Raji (cell line): ENCODE measurements around the gene SNAP91.

Experiments
- POLR2A ChIP-seq: IDR thresholded peaks from 2 replicates; pipeline ENCODE4 v1.6.1; 2011; ENCODE audit warnings: low read depth, low read length, control low read depth; ENCODE audit not compliant: insufficient read depth

SNAP91 gene, protein sequence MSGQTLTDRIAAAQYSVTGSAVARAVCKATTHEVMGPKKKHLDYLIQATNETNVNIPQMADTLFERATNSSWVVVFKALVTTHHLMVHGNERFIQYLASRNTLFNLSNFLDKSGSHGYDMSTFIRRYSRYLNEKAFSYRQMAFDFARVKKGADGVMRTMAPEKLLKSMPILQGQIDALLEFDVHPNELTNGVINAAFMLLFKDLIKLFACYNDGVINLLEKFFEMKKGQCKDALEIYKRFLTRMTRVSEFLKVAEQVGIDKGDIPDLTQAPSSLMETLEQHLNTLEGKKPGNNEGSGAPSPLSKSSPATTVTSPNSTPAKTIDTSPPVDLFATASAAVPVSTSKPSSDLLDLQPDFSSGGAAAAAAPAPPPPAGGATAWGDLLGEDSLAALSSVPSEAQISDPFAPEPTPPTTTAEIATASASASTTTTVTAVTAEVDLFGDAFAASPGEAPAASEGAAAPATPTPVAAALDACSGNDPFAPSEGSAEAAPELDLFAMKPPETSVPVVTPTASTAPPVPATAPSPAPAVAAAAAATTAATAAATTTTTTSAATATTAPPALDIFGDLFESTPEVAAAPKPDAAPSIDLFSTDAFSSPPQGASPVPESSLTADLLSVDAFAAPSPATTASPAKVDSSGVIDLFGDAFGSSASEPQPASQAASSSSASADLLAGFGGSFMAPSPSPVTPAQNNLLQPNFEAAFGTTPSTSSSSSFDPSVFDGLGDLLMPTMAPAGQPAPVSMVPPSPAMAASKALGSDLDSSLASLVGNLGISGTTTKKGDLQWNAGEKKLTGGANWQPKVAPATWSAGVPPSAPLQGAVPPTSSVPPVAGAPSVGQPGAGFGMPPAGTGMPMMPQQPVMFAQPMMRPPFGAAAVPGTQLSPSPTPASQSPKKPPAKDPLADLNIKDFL

DNA sequence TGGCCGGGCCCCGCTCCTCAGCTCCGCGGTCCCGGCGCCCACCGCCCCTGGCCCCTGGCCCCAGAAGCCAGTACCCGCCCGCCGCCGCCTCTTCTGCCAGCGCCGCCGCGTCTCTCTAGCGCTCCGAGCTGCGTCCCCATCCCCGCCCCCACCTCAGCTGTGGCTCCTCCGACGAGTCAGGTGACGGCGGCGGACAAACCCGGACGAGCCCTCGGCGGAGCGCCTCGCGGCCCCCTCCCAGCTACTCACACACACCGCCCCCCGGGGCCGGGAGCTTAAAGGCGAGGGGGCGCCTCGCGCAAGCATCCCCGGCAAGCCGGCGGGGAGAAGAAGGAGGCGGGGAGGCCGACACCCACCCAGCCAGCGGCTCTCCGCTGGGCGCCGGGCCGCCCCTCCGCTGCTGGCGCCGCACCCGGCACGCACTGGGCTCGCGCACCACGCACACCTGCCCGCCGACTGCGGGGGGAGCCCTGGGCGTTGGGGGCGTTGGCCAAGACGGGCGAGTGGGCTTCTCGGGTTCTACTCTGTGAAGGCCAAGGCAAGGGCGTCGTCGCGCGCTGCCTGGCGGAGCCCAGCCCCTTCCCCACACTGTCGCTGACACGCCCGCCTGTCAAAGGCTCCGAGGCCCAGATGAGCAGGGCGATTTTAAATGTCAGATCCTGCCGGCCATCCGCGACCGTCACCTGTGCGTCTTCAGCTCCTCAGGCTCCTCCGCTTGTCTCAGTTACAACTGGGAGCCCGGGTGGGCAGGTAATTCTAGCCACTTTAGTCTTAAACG, at the start of gene SNAP91:
SNAP91 (minus strand) TSS at position 132 of the 778 bp plus-strand sequence. CDS start 1,174 bp downstream, outside the sequence.
- no peak for TF ChIP-seq POLR2A

- no peak for TF ChIP-seq POLR2A
Observed at GRCh38 chr6:83758533-83758932, 49.6 kb upstream of the SNAP91 start.

GRCh38 chr6:83757021-83757420, 48.1 kb upstream of the SNAP91 start:
- TF ChIP-seq POLR2A, result no peak

GRCh38 chr6:83756565-83756964, 47.7 kb upstream of the SNAP91 start:
- TF ChIP-seq POLR2A, result no peak

- TF ChIP-seq POLR2A, result no peak
Observed at GRCh38 chr6:83741089-83741488, 32.2 kb upstream of the SNAP91 start.

DNA sequence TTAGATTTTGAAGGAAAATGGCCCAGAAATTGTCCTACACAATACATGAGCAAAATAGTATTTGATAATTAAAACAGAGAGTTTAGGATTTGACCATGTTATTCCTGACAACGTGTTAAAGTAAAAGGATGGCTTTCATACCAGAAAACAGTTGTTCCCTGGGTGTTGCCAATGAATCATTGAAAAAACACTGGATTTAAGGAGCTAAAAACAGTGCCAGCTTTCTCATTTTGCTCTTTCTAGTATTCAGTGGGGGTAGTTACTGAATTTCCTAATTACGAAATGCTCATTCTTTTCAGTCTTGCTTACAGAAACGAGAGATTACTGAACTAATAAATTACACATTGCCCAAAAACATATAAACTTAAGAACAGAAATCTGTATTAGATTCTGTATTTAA, 26.6 kb upstream of the SNAP91 start:
- TF ChIP-seq POLR2A, result no peak

- no peak for TF ChIP-seq POLR2A
Observed at GRCh38 chr6:83729871-83730270, 21.0 kb upstream of the SNAP91 start.

DNA sequence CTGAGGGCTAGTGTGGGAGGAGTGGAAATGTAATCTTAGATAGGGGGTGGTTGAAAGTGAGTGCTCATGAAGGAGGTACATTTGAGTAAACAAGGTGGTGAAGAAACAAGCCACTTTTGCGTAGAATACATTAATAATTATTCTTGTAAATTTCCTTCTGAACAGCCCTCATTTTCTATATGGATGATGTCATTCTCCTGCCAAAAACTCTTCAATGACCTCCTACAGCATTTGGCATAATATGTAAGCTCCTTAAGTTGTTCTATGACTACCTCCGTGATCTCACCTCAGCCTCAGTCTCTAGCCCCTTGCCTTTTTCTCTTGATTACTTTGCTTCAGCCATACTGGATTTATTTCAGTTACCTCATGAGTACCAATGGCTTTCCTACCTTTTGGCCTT, 14.0 kb upstream of the SNAP91 start:
- TF ChIP-seq POLR2A, result no peak

DNA sequence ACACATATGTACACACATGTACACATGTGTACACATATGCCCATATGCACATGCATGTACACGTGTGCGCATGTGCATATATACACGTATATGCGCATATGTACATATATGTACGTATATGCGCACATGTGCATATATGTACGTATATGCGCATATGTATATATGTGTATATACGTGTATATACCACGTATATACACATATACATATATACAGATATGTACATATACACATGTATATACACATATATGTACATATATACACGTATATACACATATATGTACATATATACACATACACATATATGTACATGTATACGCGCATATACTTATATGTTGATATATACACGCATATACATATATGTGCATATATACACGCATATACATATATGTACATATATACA, 8.9 kb upstream of the SNAP91 start:
- no peak for TF ChIP-seq POLR2A

DNA sequence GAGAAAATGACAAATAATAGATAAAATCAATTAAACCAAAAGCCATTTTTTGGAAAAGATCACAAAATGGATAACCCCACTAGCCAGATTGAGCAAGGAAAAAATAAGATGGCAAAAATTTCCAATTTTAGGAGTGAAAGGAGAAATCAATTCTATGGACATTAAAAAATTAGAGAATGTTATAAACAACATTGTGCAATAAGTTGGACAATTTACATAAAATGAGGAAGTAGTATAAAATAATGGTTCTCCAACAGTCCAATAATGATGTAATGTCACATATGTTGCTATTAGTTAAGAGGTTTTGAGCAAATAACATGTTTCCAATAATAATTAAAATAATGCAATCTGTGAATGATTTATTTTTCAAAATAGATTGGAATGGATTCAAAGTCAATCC, 3.1 kb upstream of the SNAP91 start:
- no peak for TF ChIP-seq POLR2A

DNA sequence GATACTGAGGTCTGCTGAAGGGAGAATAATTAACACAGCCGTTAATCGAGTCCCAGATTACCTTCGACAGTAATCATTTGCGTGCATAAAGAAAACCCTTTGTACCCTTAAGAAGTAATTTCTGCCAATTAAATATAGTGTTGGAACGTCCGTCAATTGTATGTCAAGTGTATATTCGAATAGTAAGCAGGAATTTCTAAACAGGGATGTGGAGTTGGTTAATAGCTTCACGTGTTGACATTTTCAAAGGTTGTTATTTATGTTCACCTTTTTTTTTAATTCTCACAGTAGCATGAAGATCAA, 798 bp upstream of the SNAP91 start:
- no peak for TF ChIP-seq POLR2A

GRCh38 chr6:83708546-83708969, 343 bp downstream of the SNAP91 start:
- no peak for TF ChIP-seq POLR2A

- TF ChIP-seq POLR2A, result no peak
Observed at GRCh38 chr6:83707829-83708545, 914 bp downstream of the SNAP91 start.

DNA sequence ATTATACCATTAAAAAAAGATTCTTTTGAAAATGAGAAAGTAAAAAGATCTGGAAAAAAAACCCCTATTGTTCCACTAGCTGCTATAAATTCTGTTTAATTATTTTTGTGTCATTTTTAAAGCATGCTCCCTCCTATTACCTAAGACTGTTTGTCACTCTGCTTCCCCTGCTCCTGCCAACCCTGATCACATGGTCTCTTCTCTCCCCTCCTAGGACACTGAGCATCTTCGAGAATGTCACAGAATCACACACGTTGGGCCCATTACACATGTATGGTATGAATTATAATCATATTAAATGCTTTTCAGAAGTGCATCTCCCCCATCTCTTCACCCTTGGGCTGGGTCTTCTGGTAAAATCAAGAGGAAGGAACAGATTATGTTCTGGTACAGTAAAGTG, 6.2 kb downstream of the SNAP91 start:
- no peak for TF ChIP-seq POLR2A

DNA sequence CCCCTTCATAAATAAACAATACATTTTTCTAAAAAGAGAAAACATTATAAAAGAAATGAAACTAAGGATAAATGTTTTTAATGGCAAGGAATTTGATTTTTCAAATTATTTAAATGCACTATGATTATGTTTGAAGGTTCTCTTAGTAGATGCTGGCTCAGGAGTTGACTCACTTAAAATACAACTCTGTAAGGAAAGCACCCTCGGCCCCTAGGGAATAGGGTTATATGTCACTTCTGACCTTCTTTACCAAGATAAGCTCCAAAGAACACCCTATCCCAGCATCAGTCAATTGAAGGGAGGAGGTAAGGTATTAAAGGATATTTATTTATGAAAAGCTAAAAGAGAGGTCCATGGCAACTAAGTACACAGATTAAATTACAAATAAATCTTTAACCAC, 6.8 kb downstream of the SNAP91 start:
- TF ChIP-seq POLR2A, result no peak
